Mucosa of stomach (tissue), 1 donor: ENCODE data around the gene CEP68.

Experiments used
- H3K27me3 ChIP-seq: one replicate; pipeline ENCODE4 v1.7.0; 2013; ENCODE audit warnings: mild to moderate bottlenecking, low read length; ENCODE audit not compliant: control insufficient read depth, insufficient read depth
- H3K36me3 ChIP-seq: one replicate; pipeline ENCODE4 v1.7.0; 2013; ENCODE audit warnings: low read length; ENCODE audit not compliant: control insufficient read depth, insufficient read depth
- H3K4me1 ChIP-seq: one replicate; pipeline ENCODE4 v1.7.0; 2013; ENCODE audit warnings: mild to moderate bottlenecking, low read length; ENCODE audit not compliant: control insufficient read depth, insufficient read depth
- H3K4me3 ChIP-seq: one replicate; pipeline ENCODE4 v1.7.0; 2013; ENCODE audit warnings: low read length
- H3K9ac ChIP-seq: one replicate; pipeline ENCODE4 v1.7.0; 2013; ENCODE audit warnings: mild to moderate bottlenecking, low read length, moderate library complexity
- H3K9me3 ChIP-seq: one replicate; pipeline ENCODE4 v1.7.0; 2013; ENCODE audit warnings: mild to moderate bottlenecking, low read length, moderate library complexity; ENCODE audit not compliant: control insufficient read depth
- donor health status: Pancreatic carcinoma.

The CEP68 gene

GRCh38 chr2:65067806-65068553, 11.8 kb downstream of the CEP68 start:
- Histone ChIP-seq H3K9ac (no peak overlapping the region), H3K27me3 (no peaks in the 10 kb centered on the region), H3K4me1 (peaks cover 34% of the 10 kb centered on the region), H3K9me3 (no peaks in the 10 kb centered on the region), H3K4me3 (no peak overlapping the region), H3K36me3 (peaks cover 8% of the 10 kb centered on the region)

DNA sequence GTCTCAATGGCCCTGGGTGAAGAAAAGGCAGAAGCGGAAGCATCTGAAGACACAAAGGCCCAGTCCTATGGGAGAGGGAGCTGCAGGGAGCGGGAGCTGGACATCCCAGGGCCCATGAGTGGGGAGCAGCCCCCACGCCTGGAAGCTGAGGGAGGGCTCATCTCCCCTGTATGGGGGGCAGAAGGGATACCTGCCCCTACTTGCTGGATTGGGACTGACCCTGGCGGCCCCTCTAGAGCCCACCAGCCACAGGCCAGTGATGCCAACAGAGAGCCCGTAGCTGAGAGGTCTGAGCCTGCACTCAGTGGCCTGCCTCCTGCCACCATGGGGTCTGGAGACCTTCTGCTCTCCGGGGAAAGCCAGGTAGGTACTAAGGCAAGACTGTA, 13.2 kb downstream of the CEP68 start:
- H3K36me3 ChIP-seq, result peaks cover 8% of the 10 kb centered on the region
- no peaks in the 10 kb centered on the region for H3K9me3 ChIP-seq
- peaks cover 29% of the 10 kb centered on the region for H3K4me1 ChIP-seq
- no peak overlapping the region for H3K4me3 ChIP-seq
- no peaks in the 10 kb centered on the region for H3K27me3 ChIP-seq
- no peak overlapping the region for H3K9ac ChIP-seq

- Histone ChIP-seq H3K4me3 (no peak overlapping the region), H3K4me1 (peaks cover 27% of the 10 kb centered on the region), H3K9ac (no peak overlapping the region), H3K36me3 (peaks cover 8% of the 10 kb centered on the region), H3K27me3 (no peaks in the 10 kb centered on the region), H3K9me3 (no peaks in the 10 kb centered on the region)
Observed at GRCh38 chr2:65070172-65070830, 14.1 kb downstream of the CEP68 start.

GRCh38 chr2:65070856-65071255, 14.6 kb downstream of the CEP68 start:
- H3K4me1 ChIP-seq, result peaks cover 31% of the 10 kb centered on the region
- H3K9me3 ChIP-seq, result no peaks in the 10 kb centered on the region
- H3K36me3 ChIP-seq, result peaks cover 8% of the 10 kb centered on the region
- H3K9ac ChIP-seq, result no peak overlapping the region
- no peaks in the 10 kb centered on the region for H3K27me3 ChIP-seq
- H3K4me3 ChIP-seq, result no peak overlapping the region

DNA sequence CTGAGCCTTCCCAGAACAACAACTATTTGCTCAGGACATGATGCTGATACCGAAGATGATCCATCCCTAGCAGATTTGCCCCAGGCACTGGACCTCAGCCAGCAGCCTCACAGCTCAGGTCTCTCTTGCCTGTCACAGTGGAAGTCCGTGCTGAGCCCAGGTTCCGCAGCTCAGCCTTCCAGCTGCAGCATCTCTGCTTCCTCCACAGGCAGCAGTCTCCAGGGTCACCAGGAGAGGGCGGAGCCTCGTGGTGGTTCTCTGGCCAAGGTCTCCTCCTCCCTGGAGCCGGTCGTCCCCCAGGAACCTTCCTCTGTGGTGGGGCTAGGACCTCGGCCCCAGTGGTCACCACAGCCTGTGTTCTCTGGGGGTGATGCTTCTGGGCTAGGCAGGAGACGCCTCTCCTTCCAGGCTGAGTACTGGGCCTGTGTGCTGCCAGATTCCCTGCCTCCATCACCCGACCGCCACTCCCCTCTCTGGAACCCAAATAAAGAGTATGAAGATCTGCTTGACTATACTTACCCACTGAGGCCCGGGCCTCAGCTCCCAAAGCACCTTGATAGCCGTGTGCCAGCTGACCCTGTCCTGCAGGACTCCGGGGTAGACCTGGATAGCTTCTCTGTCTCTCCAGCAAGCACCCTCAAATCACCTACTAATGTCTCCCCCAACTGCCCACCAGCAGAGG, 15.4 kb downstream of the CEP68 start:
- Histone ChIP-seq H3K9me3 (no peaks in the 10 kb centered on the region), H3K9ac (no peak overlapping the region), H3K36me3 (peaks cover 8% of the 10 kb centered on the region), H3K27me3 (no peaks in the 10 kb centered on the region), H3K4me1 (peaks cover 39% of the 10 kb centered on the region), H3K4me3 (no peak overlapping the region)

DNA sequence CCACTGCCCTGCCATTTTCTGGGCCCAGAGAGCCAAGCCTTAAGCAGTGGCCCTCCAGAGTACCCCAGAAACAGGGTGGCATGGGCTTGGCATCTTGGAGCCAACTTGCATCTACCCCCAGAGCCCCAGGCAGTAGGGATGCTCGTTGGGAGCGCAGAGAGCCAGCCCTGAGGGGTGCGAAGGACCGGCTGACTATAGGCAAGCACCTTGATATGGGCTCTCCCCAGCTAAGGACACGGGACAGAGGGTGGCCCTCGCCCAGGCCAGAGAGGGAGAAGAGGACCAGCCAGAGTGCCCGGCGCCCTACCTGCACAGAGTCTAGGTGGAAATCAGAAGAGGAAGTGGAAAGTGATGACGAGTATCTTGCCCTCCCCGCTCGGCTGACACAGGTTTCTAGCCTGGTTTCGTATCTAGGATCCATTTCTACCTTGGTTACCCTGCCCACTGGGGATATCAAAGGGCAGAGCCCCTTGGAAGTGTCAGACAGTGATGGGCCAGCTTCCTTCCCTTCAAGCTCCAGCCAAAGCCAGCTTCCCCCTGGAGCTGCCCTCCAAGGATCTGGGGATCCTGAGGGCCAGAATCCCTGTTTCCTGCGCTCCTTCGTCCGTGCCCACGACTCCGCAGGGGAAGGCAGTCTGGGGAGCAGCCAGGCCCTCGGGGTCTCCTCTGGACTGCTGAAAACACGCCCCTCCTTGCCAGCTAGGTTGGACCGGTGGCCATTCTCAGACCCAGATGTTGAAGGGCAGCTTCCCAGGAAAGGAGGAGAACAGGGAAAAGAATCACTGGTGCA, 16.2 kb downstream of the CEP68 start:
- peaks cover 44% of the 10 kb centered on the region for H3K4me1 ChIP-seq
- peaks cover 8% of the 10 kb centered on the region for H3K36me3 ChIP-seq
- H3K9me3 ChIP-seq, result no peaks in the 10 kb centered on the region
- H3K4me3 ChIP-seq, result no peak overlapping the region
- no peak overlapping the region for H3K9ac ChIP-seq
- H3K27me3 ChIP-seq, result no peaks in the 10 kb centered on the region

DNA sequence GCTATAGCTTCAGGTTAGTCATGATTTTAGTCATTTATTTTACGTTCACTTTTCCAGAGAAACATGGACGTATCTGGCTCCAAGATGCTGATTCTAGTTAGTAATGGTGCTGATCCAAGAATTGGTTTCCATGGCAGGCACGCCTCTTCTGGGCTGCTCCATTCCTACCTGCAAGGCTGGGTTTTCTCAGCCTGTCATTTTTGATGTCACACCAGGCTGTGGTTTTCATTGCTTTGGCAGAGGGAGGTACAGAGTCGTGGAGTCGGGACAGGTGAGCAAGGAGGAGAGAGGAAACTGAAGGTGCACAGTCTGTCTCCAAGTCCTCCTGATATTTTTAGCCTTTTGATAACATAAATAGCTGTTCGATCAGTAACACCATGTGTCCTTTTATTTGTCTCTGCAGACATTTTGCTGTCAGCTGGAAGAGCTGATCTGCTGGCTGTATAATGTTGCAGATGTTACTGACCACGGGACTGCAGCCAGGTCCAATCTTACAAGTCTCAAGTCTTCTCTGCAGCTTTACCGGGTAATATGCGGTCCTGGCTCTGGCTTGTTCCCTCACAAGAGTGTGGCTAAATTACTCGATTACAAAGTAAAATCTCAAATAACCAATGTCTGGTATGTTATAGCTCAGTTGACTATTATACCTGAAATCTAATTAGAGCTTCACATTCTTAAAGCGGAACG, 17.8 kb downstream of the CEP68 start:
- Histone ChIP-seq H3K4me1 (peaks cover 48% of the 10 kb centered on the region), H3K36me3 (peaks cover 8% of the 10 kb centered on the region), H3K27me3 (no peaks in the 10 kb centered on the region), H3K9ac (no peak overlapping the region), H3K9me3 (no peaks in the 10 kb centered on the region), H3K4me3 (no peak overlapping the region)

GRCh38 chr2:65075176-65075575, 19.0 kb downstream of the CEP68 start:
- H3K27me3 ChIP-seq, result no peaks in the 10 kb centered on the region
- H3K9ac ChIP-seq, result no peak overlapping the region
- peaks cover 8% of the 10 kb centered on the region for H3K36me3 ChIP-seq
- H3K4me1 ChIP-seq, result peaks cover 42% of the 10 kb centered on the region
- no peak overlapping the region for H3K4me3 ChIP-seq
- no peaks in the 10 kb centered on the region for H3K9me3 ChIP-seq

- peaks cover 36% of the 10 kb centered on the region for H3K4me1 ChIP-seq
- peak overlapping the region; percentile 19 for H3K9ac ChIP-seq
- H3K9me3 ChIP-seq, result no peaks in the 10 kb centered on the region
- H3K27me3 ChIP-seq, result no peaks in the 10 kb centered on the region
- peak overlapping the region; percentile 16 for H3K4me3 ChIP-seq
- peaks cover 8% of the 10 kb centered on the region for H3K36me3 ChIP-seq
Observed at GRCh38 chr2:65075605-65076344, 19.6 kb downstream of the CEP68 start.

DNA sequence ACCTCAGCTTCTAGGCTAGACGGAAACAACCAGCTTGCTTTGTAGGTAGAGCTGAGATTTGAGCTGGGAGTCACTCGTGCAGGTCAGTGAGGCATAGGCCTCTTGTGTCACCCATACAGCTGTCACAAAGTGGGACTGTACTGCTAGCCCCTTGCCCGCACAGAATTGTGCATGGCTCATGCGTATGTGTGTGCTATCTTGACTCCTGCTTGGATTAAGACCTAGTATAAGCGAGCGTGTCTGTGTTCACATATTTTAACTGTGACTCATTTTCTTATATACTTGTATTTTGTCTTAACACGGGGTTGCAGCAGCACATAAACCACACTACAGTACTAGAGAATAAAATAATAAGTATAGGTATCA, 20.1 kb downstream of the CEP68 start:
- Histone ChIP-seq H3K4me1 (peaks cover 30% of the 10 kb centered on the region), H3K4me3 (peak overlapping the region; percentile 16), H3K36me3 (peaks cover 2% of the 10 kb centered on the region), H3K9ac (peak overlapping the region; percentile 19), H3K27me3 (no peaks in the 10 kb centered on the region), H3K9me3 (no peaks in the 10 kb centered on the region)

DNA sequence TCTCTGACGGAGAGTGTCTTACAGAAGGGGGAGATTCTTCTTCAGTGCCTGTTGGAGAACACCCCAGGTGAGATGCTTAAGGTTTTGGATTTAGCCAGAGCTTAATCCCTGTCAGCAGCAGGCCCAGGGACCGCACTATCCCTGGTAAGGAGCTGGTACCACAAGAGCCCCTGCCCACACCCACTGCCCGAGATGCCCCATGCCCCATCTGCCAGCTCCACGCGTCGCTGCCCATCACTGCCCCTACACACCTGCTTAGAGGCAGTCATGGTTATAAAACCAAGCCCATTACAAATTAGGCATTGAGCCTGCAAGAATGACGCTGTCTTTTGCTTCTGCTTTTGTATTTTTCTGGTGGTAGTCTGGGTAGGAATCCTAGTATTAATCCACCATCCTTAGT, 21.7 kb downstream of the CEP68 start:
- no peaks in the 10 kb centered on the region for H3K9me3 ChIP-seq
- no peaks in the 10 kb centered on the region for H3K27me3 ChIP-seq
- no peaks in the 10 kb centered on the region for H3K36me3 ChIP-seq
- H3K9ac ChIP-seq, result no peak overlapping the region
- H3K4me1 ChIP-seq, result peaks cover 28% of the 10 kb centered on the region
- no peak overlapping the region for H3K4me3 ChIP-seq
